GM23338 (cell line): ENCODE measurements around the gene TICAM2.

Experiments used
- CREB1 ChIP-seq: fragments of 250-450 bp; sonication (Bioruptor Pico); IDR thresholded peaks from 2 replicates; pipeline ENCODE4 v1.5.0; 2020; ENCODE audit warnings: low read depth, mild to moderate bottlenecking, moderate library complexity
- CTCF ChIP-seq, 2 experiments: fragments of 200-600 bp in 1 of 2; sonication (generic) in 1 of 2; conservative IDR thresholded peaks; 2 replicates each; pipeline versions ENCODE4 v1.5.1 to v1.6.1; 2016 to 2017; ENCODE audit warnings: antibody characterized with exemption in 2 of 2, low read depth in 2 of 2, mild to moderate bottlenecking in 2 of 2, moderate library complexity in 1 of 2
- EZH2 ChIP-seq: fragments of 200-600 bp; sonication (generic); IDR thresholded peaks from one replicate; pipeline ENCODE4 v1.8.0; 2017; ENCODE audit warnings: antibody characterized with exemption, mild to moderate bottlenecking, low read depth; ENCODE audit not compliant: unreplicated experiment
- EZH2phosphoT487 ChIP-seq: fragments of 200-600 bp; sonication (generic); IDR thresholded peaks from one replicate; pipeline ENCODE4 v1.8.1; 2018; ENCODE audit warnings: antibody characterized with exemption; ENCODE audit not compliant: unreplicated experiment
- NANOG ChIP-seq: IDR thresholded peaks from 2 replicates; pipeline ENCODE4 v1.6.1; 2016; ENCODE audit warnings: antibody characterized with exemption, borderline replicate concordance
- POLR2AphosphoS5 ChIP-seq: IDR thresholded peaks from 2 replicates; pipeline ENCODE4 v1.6.1; 2016; ENCODE audit warnings: antibody characterized with exemption, low read depth
- ZNF114 ChIP-seq: fragments of 250-450 bp; sonication (Bioruptor Pico); IDR thresholded peaks from 2 replicates; pipeline ENCODE4 v1.5.0; 2020; ENCODE audit warnings: mild to moderate bottlenecking, moderate library complexity
- TF ChIP-seq, protein P1 (sequence below): IDR thresholded peaks from 2 replicates; pipeline ENCODE4 v1.6.1; 2016; ENCODE audit warnings: antibody characterized with exemption
- TF ChIP-seq, protein P2 (sequence below): IDR thresholded peaks from one replicate; pipeline ENCODE4 v1.6.1; 2018; ENCODE audit warnings: antibody characterized with exemption; ENCODE audit not compliant: unreplicated experiment

DNA sequence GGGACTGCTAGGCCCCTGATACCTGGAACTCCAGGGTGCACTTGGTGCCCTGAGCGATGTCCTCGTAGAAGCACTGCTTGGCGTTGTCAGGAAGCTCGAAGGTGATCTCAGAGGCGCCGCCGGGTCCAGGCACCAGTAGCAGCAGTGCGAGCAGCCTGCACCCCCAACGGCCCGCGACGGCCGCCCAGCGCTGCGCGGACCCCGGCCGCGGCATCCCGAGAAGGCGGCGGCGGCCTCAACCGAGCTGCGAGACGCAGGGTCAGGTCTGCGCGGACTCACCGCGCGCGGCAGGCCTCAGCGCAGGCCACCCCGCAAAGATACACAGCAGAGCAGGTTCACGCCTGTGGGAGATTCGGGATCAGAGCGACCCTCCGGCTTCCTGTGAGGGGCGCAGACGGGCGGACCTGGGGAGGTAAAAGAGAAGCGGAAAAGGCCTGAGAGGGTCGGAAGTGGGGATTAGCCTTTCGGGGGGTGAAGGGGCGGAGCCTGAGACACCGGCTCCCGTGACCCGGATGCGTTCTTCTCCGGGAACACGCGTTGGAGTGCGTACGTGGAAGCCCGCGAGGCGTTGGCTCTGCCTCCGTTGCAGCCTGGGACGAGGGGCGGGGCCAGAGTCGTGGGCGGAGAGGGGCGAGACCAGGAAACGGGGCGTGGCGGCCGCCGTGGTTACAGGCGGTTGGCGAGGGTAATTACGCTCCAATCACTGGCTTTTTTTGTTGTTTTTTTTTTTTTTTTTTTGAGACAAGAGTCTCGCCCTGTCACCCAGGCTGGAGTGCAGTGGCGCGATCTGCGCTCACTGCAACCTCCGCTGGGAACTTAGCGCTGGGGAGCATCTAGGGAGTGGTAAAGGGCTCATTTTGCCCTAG is 23.5 kb upstream of the TICAM2 start, which contains the start of gene TMED7:
- TF ChIP-seq EZH2 (no peak), CTCF (conservative IDR thresholded peaks at IDR 0.05; ENCODE audit: low read depth in 2 of 2) (no peak), POLR2AphosphoS5 (peak; percentile 84), EZH2phosphoT487 (no peak), ZNF114 (CRISPR knock-in tag) (no peak), CREB1 (CRISPR knock-in tag) (no peak), NANOG (no peak)
- TF ChIP-seq, protein P1, sequence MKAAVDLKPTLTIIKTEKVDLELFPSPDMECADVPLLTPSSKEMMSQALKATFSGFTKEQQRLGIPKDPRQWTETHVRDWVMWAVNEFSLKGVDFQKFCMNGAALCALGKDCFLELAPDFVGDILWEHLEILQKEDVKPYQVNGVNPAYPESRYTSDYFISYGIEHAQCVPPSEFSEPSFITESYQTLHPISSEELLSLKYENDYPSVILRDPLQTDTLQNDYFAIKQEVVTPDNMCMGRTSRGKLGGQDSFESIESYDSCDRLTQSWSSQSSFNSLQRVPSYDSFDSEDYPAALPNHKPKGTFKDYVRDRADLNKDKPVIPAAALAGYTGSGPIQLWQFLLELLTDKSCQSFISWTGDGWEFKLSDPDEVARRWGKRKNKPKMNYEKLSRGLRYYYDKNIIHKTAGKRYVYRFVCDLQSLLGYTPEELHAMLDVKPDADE, result 0 out of 2 replicates have a peak, but pooled peaks have one; percentile 49
- TF ChIP-seq, protein P2, sequence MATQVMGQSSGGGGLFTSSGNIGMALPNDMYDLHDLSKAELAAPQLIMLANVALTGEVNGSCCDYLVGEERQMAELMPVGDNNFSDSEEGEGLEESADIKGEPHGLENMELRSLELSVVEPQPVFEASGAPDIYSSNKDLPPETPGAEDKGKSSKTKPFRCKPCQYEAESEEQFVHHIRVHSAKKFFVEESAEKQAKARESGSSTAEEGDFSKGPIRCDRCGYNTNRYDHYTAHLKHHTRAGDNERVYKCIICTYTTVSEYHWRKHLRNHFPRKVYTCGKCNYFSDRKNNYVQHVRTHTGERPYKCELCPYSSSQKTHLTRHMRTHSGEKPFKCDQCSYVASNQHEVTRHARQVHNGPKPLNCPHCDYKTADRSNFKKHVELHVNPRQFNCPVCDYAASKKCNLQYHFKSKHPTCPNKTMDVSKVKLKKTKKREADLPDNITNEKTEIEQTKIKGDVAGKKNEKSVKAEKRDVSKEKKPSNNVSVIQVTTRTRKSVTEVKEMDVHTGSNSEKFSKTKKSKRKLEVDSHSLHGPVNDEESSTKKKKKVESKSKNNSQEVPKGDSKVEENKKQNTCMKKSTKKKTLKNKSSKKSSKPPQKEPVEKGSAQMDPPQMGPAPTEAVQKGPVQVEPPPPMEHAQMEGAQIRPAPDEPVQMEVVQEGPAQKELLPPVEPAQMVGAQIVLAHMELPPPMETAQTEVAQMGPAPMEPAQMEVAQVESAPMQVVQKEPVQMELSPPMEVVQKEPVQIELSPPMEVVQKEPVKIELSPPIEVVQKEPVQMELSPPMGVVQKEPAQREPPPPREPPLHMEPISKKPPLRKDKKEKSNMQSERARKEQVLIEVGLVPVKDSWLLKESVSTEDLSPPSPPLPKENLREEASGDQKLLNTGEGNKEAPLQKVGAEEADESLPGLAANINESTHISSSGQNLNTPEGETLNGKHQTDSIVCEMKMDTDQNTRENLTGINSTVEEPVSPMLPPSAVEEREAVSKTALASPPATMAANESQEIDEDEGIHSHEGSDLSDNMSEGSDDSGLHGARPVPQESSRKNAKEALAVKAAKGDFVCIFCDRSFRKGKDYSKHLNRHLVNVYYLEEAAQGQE, result no peak
